K562 (cell line): Measurements from ENCODE around the gene SLC4A11. TPM values are rescaled to one million over a fixed set of nuclear protein-coding genes. Genes with fewer than 3 reads are reported as not detected.
A peak's percentile ranks its signal among the peaks of the same experiment; 100 is the strongest.

ENCODE experiments used
- ATF7 ChIP-seq: fragments of 450-650 bp; IDR thresholded peaks from 2 replicates; pipeline ENCODE4 v1.7.1; 2014; ENCODE audit warnings: mild to moderate bottlenecking, moderate library complexity
- CBFB ChIP-seq: sonication (generic); formaldehyde crosslinking; IDR thresholded peaks from 2 replicates; pipeline ENCODE4 v1.4.0; 2020; ENCODE audit warnings: mild to moderate bottlenecking, missing genetic modification reagents
- GMEB1 ChIP-seq: fragments of 250-450 bp; sonication (Bioruptor Pico); IDR thresholded peaks from 2 replicates; pipeline ENCODE4 v1.4.0; 2020; ENCODE audit warnings: mild to moderate bottlenecking
- GTF3C2 ChIP-seq: IDR thresholded peaks from 3 replicates; pipeline ENCODE4 v1.6.1; 2011; ENCODE audit warnings: borderline replicate concordance, mild to moderate bottlenecking, moderate library complexity; ENCODE audit not compliant: insufficient read length; ENCODE audit errors: extremely low read depth
- IRF2 ChIP-seq: sonication (generic); formaldehyde crosslinking; IDR thresholded peaks from 2 replicates; pipeline ENCODE4 v1.8.1; 2022; ENCODE audit warnings: mild to moderate bottlenecking, missing genetic modification reagents
- IRF9 ChIP-seq: fragments of 450-650 bp; IDR thresholded peaks from 2 replicates; pipeline ENCODE4 v1.6.1; 2016; ENCODE audit warnings: missing biosample characterization, missing genetic modification characterization
- KAT8 ChIP-seq: fragments of 450-650 bp; IDR thresholded peaks from 2 replicates; pipeline ENCODE4 v1.6.1; 2016; ENCODE audit warnings: low read depth, mild to moderate bottlenecking
- L3MBTL2 ChIP-seq: fragments of 450-650 bp; IDR thresholded peaks from 2 replicates; pipeline ENCODE4 v1.6.1; 2016; ENCODE audit warnings: mild to moderate bottlenecking, moderate library complexity
- MAFF ChIP-seq: IDR thresholded peaks from 2 replicates; pipeline ENCODE4 v1.6.1; 2012; ENCODE audit warnings: low read length, improper control_type of control experiment
- NCOA4 ChIP-seq: fragments of 450-650 bp; IDR thresholded peaks from 2 replicates; pipeline ENCODE4 v1.6.1; 2018; ENCODE audit warnings: mild to moderate bottlenecking; ENCODE audit not compliant: partially characterized antibody
- RBM15 ChIP-seq: fragments of 200-400 bp; formaldehyde crosslinking; IDR thresholded peaks from 2 replicates; pipeline ENCODE4 v1.6.1; 2018; ENCODE audit warnings: mild to moderate bottlenecking, low read length, moderate library complexity; ENCODE audit not compliant: insufficient read depth
- ZKSCAN3 ChIP-seq: fragments of 250-450 bp; sonication (Bioruptor Pico); IDR thresholded peaks from 2 replicates; pipeline ENCODE4 v1.4.0; 2020
- ZNF274 ChIP-seq: IDR thresholded peaks from 2 replicates; pipeline ENCODE4 v1.6.1; 2011; ENCODE audit warnings: low read depth, mild to moderate bottlenecking, low read length, moderate library complexity, borderline replicate concordance
- ZNF407 ChIP-seq: fragments of 450-650 bp; IDR thresholded peaks from 2 replicates; pipeline ENCODE4 v1.6.1; 2016; ENCODE audit warnings: low read depth
- polyA plus RNA-seq, 8 experiments: library from polyadenylated mRNA; depleted of rRNA in 4 of 8; stranded (reverse) in 5 of 8; unstranded in 3 of 8; fragments of >200 nt; fragmentation: Nextera tagmentation in 2 of 8; fragmentation: Illumina TruSeq in 1 of 8; extraction: Ambion mirVana in 2 of 8; extraction: Trizol in 1 of 8; gene quantifications; 2 replicates each; pipeline versions ENCODE4 v1.2.1 to v1.2.3, GENCODE V29; 2011 to 2014; ENCODE audit warnings: inconsistent platforms in 1 of 8, missing spikeins in 1 of 8
- total RNA-seq, 7 experiments: library from RNA; depleted of rRNA in 6 of 7; stranded (reverse); fragments of >200 nt in 6 of 7; fragmentation: Illumina TruSeq in 2 of 7; extraction: Trizol in 2 of 7; gene quantifications; 2 replicates each; pipeline versions ENCODE4 v1.2.1 to v1.2.3, GENCODE V29; 2011 to 2021; ENCODE audit warnings: low replicate concordance in 1 of 7

SLC4A11 gene
- total and polyA plus RNA-seq, 9 of the 15 experiments (the other 6 are each of a cell fraction or from before 2014, with no cell fraction given) = 0.10 to 2.0 (median 0.20) TPM

- TF ChIP-seq GMEB1 (CRISPR knock-in tag) = no peak
- no peak for TF ChIP-seq CBFB (CRISPR knock-in tag)
- no peak for TF ChIP-seq NCOA4
- no peak for TF ChIP-seq ZKSCAN3 (CRISPR knock-in tag)
- TF ChIP-seq ZNF407 = no peak
- TF ChIP-seq ATF7 = no peak
- TF ChIP-seq RBM15 = no peak
- TF ChIP-seq MAFF = no peak
- no peak for TF ChIP-seq IRF9 (tag)
- TF ChIP-seq KAT8 = no peak
- no peak for TF ChIP-seq IRF2
- 0 out of 2 replicates have a peak, but pooled peaks have one; percentile 17 for TF ChIP-seq L3MBTL2
- no peak for TF ChIP-seq GTF3C2
- no peak for TF ChIP-seq ZNF274
These were observed 29.6 kb downstream of the SLC4A11 start, which contains the start of gene ITPA (continued) for GRCh38 chr20:3209257-3209945.
